Gastroesophageal sphincter (tissue), 4 donors: ENCODE measurements around the gene CCDC107. TPM values are rescaled to one million over a fixed set of nuclear protein-coding genes. Genes with fewer than 3 reads are reported as not detected.
A peak's percentile ranks its signal among the peaks of the same experiment; 100 is the strongest.

Source experiments
- ATAC-seq: fragments of 150-250 bp; one replicate; pipeline ENCODE4 v1.9.1; 2016; ENCODE audit warnings: mild to moderate bottlenecking, moderate library complexity
- H3K27ac ChIP-seq, 4 donors: fragments of 200-600 bp; sonication (generic) in 3 of 4; 1 replicate in 3 of 4; 2 replicates in 1 of 4; pipeline ENCODE4 v1.5.1; 2016 to 2019
- H3K27me3 ChIP-seq: fragments of 200-600 bp; sonication (generic); one replicate; pipeline ENCODE4 v1.5.1; 2019
- H3K36me3 ChIP-seq, 2 donors: fragments of 200-600 bp; sonication (generic); one replicate each; pipeline ENCODE4 v1.5.1; 2019; ENCODE audit warnings: control low read depth in 1 of 2
- H3K4me1 ChIP-seq, 3 donors: fragments of 200-600 bp; sonication (generic); 1 replicate in 2 of 3; 2 replicates in 1 of 3; pipeline ENCODE4 v1.5.1; 2016 to 2019; ENCODE audit warnings: control low read depth in 2 of 3
- H3K4me3 ChIP-seq, 2 donors: fragments of 200-600 bp; sonication (generic); one replicate each; pipeline ENCODE4 v1.5.1; 2019; ENCODE audit warnings: mild to moderate bottlenecking in 1 of 2, moderate library complexity in 1 of 2
- H3K9me3 ChIP-seq, 3 donors: fragments of 200-600 bp; sonication (generic); one replicate each; pipeline ENCODE4 v1.5.1; 2017 to 2019; ENCODE audit warnings: control low read depth in 2 of 3
- EP300 ChIP-seq: sonication (generic); formaldehyde crosslinking; IDR thresholded peaks from one replicate; pipeline ENCODE4 v1.6.1; 2017; ENCODE audit warnings: antibody characterized with exemption, mild to moderate bottlenecking
- POLR2A ChIP-seq, 2 donors: fragments of 450-650 bp; IDR thresholded peaks; one replicate each; pipeline ENCODE4 v1.6.1; 2017; ENCODE audit warnings: antibody characterized with exemption in 2 of 2, mild to moderate bottlenecking in 2 of 2, moderate library complexity in 1 of 2
- POLR2AphosphoS5 ChIP-seq: sonication (generic); formaldehyde crosslinking; IDR thresholded peaks from one replicate; pipeline ENCODE4 v1.6.1; 2017; ENCODE audit warnings: antibody characterized with exemption
- WGBS, 2 donors: methylation state at CpG; one replicate each; pipeline ENCODE4 v1.1.5; 2018; ENCODE audit warnings: low coverage in 1 of 2; 5-methylcytosine and 5-hydroxymethylcytosine counted together
- total RNA-seq, 4 donors: library from RNA; depleted of rRNA; stranded (reverse); fragments of >200 nt; gene quantifications; one replicate each; pipeline ENCODE4 v1.1.0, GENCODE V29; 2016
- TF ChIP-seq, protein P1 (sequence below), 4 experiments: fragments of 200-600 bp in 2 of 4; fragments of 450-650 bp in 2 of 4; sonication (generic) in 1 of 4; IDR thresholded peaks; one replicate each; pipeline ENCODE4 v1.5.1; 2017 to 2019; ENCODE audit warnings: antibody characterized with exemption in 4 of 4, mild to moderate bottlenecking in 2 of 4, moderate library complexity in 2 of 4

The CCDC107 gene
- total RNA-seq, 4 donors from 2014 or later = 61.9 to 94.2 (median 87.0) TPM

DNA sequence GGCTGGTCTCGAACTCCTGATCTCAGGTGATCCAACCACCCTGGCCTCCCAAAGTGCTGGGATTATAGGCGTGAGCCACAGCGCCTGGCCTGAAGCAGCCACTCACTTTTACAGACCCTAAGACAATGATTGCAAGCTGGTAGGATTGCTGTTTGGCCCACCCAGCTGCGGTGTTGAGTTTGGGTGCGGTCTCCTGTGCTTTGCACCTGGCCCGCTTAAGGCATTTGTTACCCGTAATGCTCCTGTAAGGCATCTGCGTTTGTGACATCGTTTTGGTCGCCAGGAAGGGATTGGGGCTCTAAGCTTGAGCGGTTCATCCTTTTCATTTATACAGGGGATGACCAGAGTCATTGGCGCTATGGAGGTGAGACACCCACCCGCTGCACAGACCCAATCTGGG is 17.1 kb downstream of the CCDC107 start:
- WGBS, 2 donors = 50 to 64% methylated on average over 4 to 6 of the region's 13 CpGs
- ATAC-seq = no peak
- no peak for TF ChIP-seq POLR2A (IDR thresholded peaks at IDR 0.05)
- TF ChIP-seq EP300 = no peak
- TF ChIP-seq, protein P1, sequence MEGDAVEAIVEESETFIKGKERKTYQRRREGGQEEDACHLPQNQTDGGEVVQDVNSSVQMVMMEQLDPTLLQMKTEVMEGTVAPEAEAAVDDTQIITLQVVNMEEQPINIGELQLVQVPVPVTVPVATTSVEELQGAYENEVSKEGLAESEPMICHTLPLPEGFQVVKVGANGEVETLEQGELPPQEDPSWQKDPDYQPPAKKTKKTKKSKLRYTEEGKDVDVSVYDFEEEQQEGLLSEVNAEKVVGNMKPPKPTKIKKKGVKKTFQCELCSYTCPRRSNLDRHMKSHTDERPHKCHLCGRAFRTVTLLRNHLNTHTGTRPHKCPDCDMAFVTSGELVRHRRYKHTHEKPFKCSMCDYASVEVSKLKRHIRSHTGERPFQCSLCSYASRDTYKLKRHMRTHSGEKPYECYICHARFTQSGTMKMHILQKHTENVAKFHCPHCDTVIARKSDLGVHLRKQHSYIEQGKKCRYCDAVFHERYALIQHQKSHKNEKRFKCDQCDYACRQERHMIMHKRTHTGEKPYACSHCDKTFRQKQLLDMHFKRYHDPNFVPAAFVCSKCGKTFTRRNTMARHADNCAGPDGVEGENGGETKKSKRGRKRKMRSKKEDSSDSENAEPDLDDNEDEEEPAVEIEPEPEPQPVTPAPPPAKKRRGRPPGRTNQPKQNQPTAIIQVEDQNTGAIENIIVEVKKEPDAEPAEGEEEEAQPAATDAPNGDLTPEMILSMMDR (IDR thresholded peaks at IDR 0.05) = no peak
- no peak for TF ChIP-seq POLR2AphosphoS5
- H3K4me3 ChIP-seq = peak overlapping the region; percentile 38 to 52
- no peaks in the 10 kb centered on the region for H3K36me3 ChIP-seq
- peaks cover 0 to 43% (median 14%) of the 10 kb centered on the region in 3 donors for H3K4me1 ChIP-seq
- no peaks in the 10 kb centered on the region for H3K27me3 ChIP-seq
- peak overlapping the region in 1 of 4 donors; percentile 63 for H3K27ac ChIP-seq
- no peaks in the 10 kb centered on the region for H3K9me3 ChIP-seq

DNA sequence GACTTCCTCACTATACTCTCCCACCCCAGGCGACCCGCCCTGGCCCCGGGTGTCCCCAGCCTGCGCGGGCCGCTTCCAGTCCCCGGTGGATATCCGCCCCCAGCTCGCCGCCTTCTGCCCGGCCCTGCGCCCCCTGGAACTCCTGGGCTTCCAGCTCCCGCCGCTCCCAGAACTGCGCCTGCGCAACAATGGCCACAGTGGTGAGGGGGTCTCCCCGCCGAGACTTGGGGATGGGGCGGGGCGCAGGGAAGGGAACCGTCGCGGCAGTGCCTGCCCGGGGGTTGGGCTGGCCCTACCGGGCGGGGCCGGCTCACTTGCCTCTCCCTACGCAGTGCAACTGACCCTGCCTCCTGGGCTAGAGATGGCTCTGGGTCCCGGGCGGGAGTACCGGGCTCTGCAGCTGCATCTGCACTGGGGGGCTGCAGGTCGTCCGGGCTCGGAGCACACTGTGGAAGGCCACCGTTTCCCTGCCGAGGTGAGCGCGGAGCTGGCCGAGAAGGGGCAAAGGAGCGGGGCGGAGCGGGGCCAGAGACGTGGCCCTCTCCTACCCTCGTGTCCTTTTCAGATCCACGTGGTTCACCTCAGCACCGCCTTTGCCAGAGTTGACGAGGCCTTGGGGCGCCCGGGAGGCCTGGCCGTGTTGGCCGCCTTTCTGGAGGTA is 17.8 kb downstream of the CCDC107 start:
- WGBS, 2 donors = 0 to 2% methylated on average over 7 of the region's 51 CpGs
- H3K27ac ChIP-seq = peak overlapping the region in 1 of 4 donors; percentile 63
- H3K27me3 ChIP-seq = no peaks in the 10 kb centered on the region

GRCh38 chr9:35679091-35679490 is 21.0 kb downstream of the CCDC107 start:
- Histone ChIP-seq H3K4me1 (peaks cover 0 to 67% (median 8%) of the 10 kb centered on the region in 3 donors), H3K36me3 (peaks cover 0 to 26% of the 10 kb centered on the region in 2 donors), H3K4me3 (no peak overlapping the region), H3K27me3 (no peaks in the 10 kb centered on the region), H3K9me3 (no peaks in the 10 kb centered on the region), H3K27ac (peak overlapping the region; percentile 4 to 98 (median 90))
- TF ChIP-seq EP300 (no peak), POLR2A (IDR thresholded peaks at IDR 0.05) (peak in 1 of 2 donors; percentile 22)
- WGBS, 2 donors = 81 to 85% methylated on average over 2 to 3 of the region's 5 CpGs
- ATAC-seq = no peak

More for the DNA sequence above, 17.8 kb downstream of the CCDC107 start:
- Histone ChIP-seq H3K4me3 (peak overlapping the region; percentile 38 to 52), H3K4me1 (peaks cover 0 to 49% (median 14%) of the 10 kb centered on the region in 3 donors), H3K9me3 (no peaks in the 10 kb centered on the region), H3K36me3 (no peaks in the 10 kb centered on the region)
- ATAC-seq = peak; percentile 14
- TF ChIP-seq POLR2AphosphoS5 = no peak
- TF ChIP-seq, protein P1 (IDR thresholded peaks at IDR 0.05) = peak in 1 of 4 experiments; percentile 9

GRCh38 chr9:35679766-35680330 is 21.8 kb downstream of the CCDC107 start:
- peak; percentile 8 for ATAC-seq
- H3K9me3 ChIP-seq = no peaks in the 10 kb centered on the region
- no peaks in the 10 kb centered on the region for H3K27me3 ChIP-seq
- peak overlapping the region; percentile 11 to 98 (median 90) for H3K27ac ChIP-seq
- 60 to 79% methylated on average over 1 to 4 of the region's 8 CpGs for WGBS, 2 donors
- H3K4me3 ChIP-seq = no peak overlapping the region
- H3K4me1 ChIP-seq = peaks cover 0 to 68% (median 8%) of the 10 kb centered on the region in 3 donors
- peak in 1 of 2 donors; percentile 46 for TF ChIP-seq POLR2A (IDR thresholded peaks at IDR 0.05)
- TF ChIP-seq POLR2AphosphoS5 = peak; percentile 85
- TF ChIP-seq EP300 = no peak
- TF ChIP-seq, protein P1 (IDR thresholded peaks at IDR 0.05) = no peak
- peaks cover 0 to 33% of the 10 kb centered on the region in 2 donors for H3K36me3 ChIP-seq

- WGBS, 2 donors = 28 to 39% methylated on average over 8 to 9 of the region's 15 CpGs
- TF ChIP-seq POLR2A (IDR thresholded peaks at IDR 0.05) (peak in 1 of 2 donors; percentile 57), EP300 (no peak), POLR2AphosphoS5 (peak; percentile 86)
- TF ChIP-seq, protein P1 (IDR thresholded peaks at IDR 0.05) = no peak
- no peaks in the 10 kb centered on the region for H3K27me3 ChIP-seq
- H3K9me3 ChIP-seq = no peaks in the 10 kb centered on the region
- H3K36me3 ChIP-seq = peaks cover 0 to 40% of the 10 kb centered on the region in 2 donors
- peak; percentile 56 for ATAC-seq
- H3K27ac ChIP-seq = peak overlapping the region; percentile 11 to 98 (median 90)
- peaks cover 0 to 69% (median 8%) of the 10 kb centered on the region in 3 donors for H3K4me1 ChIP-seq
- no peak overlapping the region for H3K4me3 ChIP-seq
Observed at GRCh38 chr9:35680331-35681105, 22.4 kb downstream of the CCDC107 start.
